DOHH2 (cell line): Measurements from ENCODE around the gene RANGAP1.

Source experiments
- H3F3A ChIP-seq: fragments of 200-600 bp; sonication (generic), shearing (Covaris generic); 2 replicates; pipeline ENCODE4 v1.6.0; 2016; ENCODE audit warnings: antibody characterized with exemption, mild to moderate bottlenecking; ENCODE audit not compliant: control insufficient read depth, insufficient read depth
- H3K27ac ChIP-seq: fragments of 200-600 bp; sonication (generic); 2 replicates; pipeline ENCODE4 v1.5.1; 2014; ENCODE audit warnings: low read depth, mild to moderate bottlenecking, low read length, moderate library complexity
- H3K27me3 ChIP-seq: fragments of 200-600 bp; sonication (generic); 2 replicates; pipeline ENCODE4 v1.6.1; 2014; ENCODE audit warnings: mild to moderate bottlenecking, low read length, mixed read lengths; ENCODE audit not compliant: control insufficient read depth
- H3K36me3 ChIP-seq: fragments of 200-600 bp; sonication (generic); 2 replicates; pipeline ENCODE4 v1.6.1; 2014; ENCODE audit warnings: mild to moderate bottlenecking, low read length, moderate library complexity, mixed read lengths; ENCODE audit not compliant: control insufficient read depth
- H3K4me1 ChIP-seq: fragments of 200-600 bp; sonication (generic); 2 replicates; pipeline ENCODE4 v1.6.1; 2014; ENCODE audit warnings: mild to moderate bottlenecking, low read length, mixed read lengths; ENCODE audit not compliant: control insufficient read depth
- H3K4me2 ChIP-seq: fragments of 200-600 bp; sonication (generic); 2 replicates; pipeline ENCODE4 v1.6.0; 2014; ENCODE audit warnings: mild to moderate bottlenecking, low read length, moderate library complexity
- H3K4me3 ChIP-seq: fragments of 200-600 bp; sonication (generic); 2 replicates; pipeline ENCODE4 v1.5.1; 2014; ENCODE audit warnings: mild to moderate bottlenecking, low read length, mixed read lengths
- H3K79me2 ChIP-seq: fragments of 200-600 bp; sonication (generic); 2 replicates; pipeline ENCODE4 v1.6.1; 2014; ENCODE audit warnings: mild to moderate bottlenecking, low read length, mixed read lengths; ENCODE audit not compliant: control insufficient read depth
- H3K9me2 ChIP-seq: fragments of 200-600 bp; sonication (generic); replicated peaks from 2 replicates; pipeline ENCODE4 v1.6.1; 2014; ENCODE audit warnings: mild to moderate bottlenecking, low read length, mixed read lengths; ENCODE audit not compliant: control insufficient read depth
- H3K9me3 ChIP-seq: fragments of 200-600 bp; sonication (generic); 2 replicates; pipeline ENCODE4 v1.6.1; 2014; ENCODE audit warnings: antibody characterized with exemption, low read length, mixed read lengths; ENCODE audit not compliant: control insufficient read depth, insufficient read depth
- H4K20me1 ChIP-seq: fragments of 200-600 bp; sonication (generic); 2 replicates; pipeline ENCODE4 v1.6.0; 2014; ENCODE audit warnings: low read depth, mild to moderate bottlenecking, antibody characterized with exemption, low read length, moderate library complexity; ENCODE audit not compliant: control insufficient read depth, insufficient read depth
- CTCF ChIP-seq: fragments of 200-600 bp; sonication (generic); IDR thresholded peaks from one replicate; pipeline ENCODE4 v1.5.1; 2014; ENCODE audit warnings: antibody characterized with exemption, mild to moderate bottlenecking, low read depth, low read length; ENCODE audit not compliant: poor library complexity, severe bottlenecking
- EZH2phosphoT487 ChIP-seq: fragments of 200-600 bp; sonication (generic); IDR thresholded peaks from 2 replicates; pipeline ENCODE4 v1.6.1; 2017; ENCODE audit warnings: borderline replicate concordance, mild to moderate bottlenecking, antibody characterized with exemption, low read length, moderate library complexity, mixed read lengths

RANGAP1 gene

GRCh38 chr22:41263704-41264103, 22.3 kb downstream of the RANGAP1 start:
- Histone ChIP-seq H3K4me2 (no peak overlapping the region), H3K9me3 (no peaks in the 10 kb centered on the region), H3K4me3 (no peak overlapping the region), H3K9me2 (no peaks in the 10 kb centered on the region), H3K79me2 (no peaks in the 10 kb centered on the region; the same call in none of the 2 replicates), H3F3A (no peaks in the 10 kb centered on the region), H3K27me3 (no peaks in the 10 kb centered on the region), H3K36me3 (peaks cover 90% of the 10 kb centered on the region), H3K4me1 (no peaks in the 10 kb centered on the region), H3K27ac (no peak overlapping the region), H4K20me1 (no peaks in the 10 kb centered on the region)
- TF ChIP-seq EZH2phosphoT487 (no peak), CTCF (no peak)

DNA sequence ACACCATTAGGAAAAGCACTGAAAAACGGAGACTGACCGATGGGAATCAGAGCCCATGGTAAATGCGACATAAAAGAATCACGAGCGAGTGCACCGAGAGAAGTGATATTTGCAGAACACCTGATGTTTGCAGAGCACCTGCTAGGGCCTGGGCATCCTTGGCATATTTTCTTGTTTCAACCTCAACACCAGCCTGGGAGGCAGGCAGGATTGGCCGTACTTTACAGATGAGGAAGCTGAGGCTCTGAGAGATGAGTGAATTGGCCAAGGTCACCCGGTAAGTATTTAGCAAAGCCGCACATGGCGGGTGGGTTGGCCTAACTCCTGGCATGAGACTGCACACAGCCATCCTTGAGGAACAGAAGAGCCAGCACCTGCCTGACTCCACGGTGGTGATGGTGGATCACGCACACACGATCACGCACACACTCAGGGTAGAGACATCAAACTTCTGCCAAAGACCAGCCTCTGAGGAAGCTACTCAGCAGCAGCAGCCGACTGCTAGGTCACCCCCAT, 23.7 kb downstream of the RANGAP1 start:
- Histone ChIP-seq H3K4me3 (no peak overlapping the region), H4K20me1 (no peaks in the 10 kb centered on the region), H3K9me2 (no peaks in the 10 kb centered on the region), H3K27me3 (no peaks in the 10 kb centered on the region), H3K4me1 (no peaks in the 10 kb centered on the region), H3K9me3 (no peaks in the 10 kb centered on the region), H3K79me2 (no peaks in the 10 kb centered on the region; the same call in none of the 2 replicates), H3K27ac (no peak overlapping the region), H3K4me2 (no peak overlapping the region), H3F3A (no peaks in the 10 kb centered on the region), H3K36me3 (peaks cover 90% of the 10 kb centered on the region)
- TF ChIP-seq EZH2phosphoT487 (no peak), CTCF (no peak)

GRCh38 chr22:41261541-41262249, 24.3 kb downstream of the RANGAP1 start:
- Histone ChIP-seq H4K20me1 (no peaks in the 10 kb centered on the region), H3K9me3 (no peaks in the 10 kb centered on the region), H3K27me3 (no peaks in the 10 kb centered on the region)

More at GRCh38 chr22:41261541-41262249, 24.3 kb downstream of the RANGAP1 start:
- H3K4me1 ChIP-seq: no peaks in the 10 kb centered on the region
- H3K27ac ChIP-seq: no peak overlapping the region
- no peak overlapping the region for H3K4me3 ChIP-seq
- H3K4me2 ChIP-seq: no peak overlapping the region
- TF ChIP-seq CTCF (no peak), EZH2phosphoT487 (no peak)
- H3K9me2 ChIP-seq: no peaks in the 10 kb centered on the region
- H3K36me3 ChIP-seq: peaks cover 92% of the 10 kb centered on the region
- H3K79me2 ChIP-seq: no peaks in the 10 kb centered on the region; the same call in none of the 2 replicates
- H3F3A ChIP-seq: no peaks in the 10 kb centered on the region
